HEK293 (cell line): ENCODE results near the gene COG3.

Experiments
- CTCF ChIP-seq: fragments of 450-650 bp; formaldehyde crosslinking; IDR thresholded peaks from 2 replicates; pipeline ENCODE4 v1.5.1; 2016; ENCODE audit warnings: missing biosample characterization, missing genetic modification characterization
- HOXA7 ChIP-seq: sonication (generic); formaldehyde crosslinking; IDR thresholded peaks from 2 replicates; pipeline ENCODE4 v1.8.1; 2022; ENCODE audit warnings: missing genetic modification reagents, borderline replicate concordance
- KLF16 ChIP-seq: fragments of 450-650 bp; formaldehyde crosslinking; IDR thresholded peaks from 2 replicates; pipeline ENCODE4 v1.5.1; 2017; ENCODE audit warnings: missing biosample characterization, missing genetic modification characterization
- ZFHX2 ChIP-seq: fragments of 450-650 bp; formaldehyde crosslinking; conservative IDR thresholded peaks from 2 replicates; pipeline ENCODE4 v1.5.1; 2016; ENCODE audit warnings: missing biosample characterization, missing genetic modification characterization
- ZNF248 ChIP-seq: fragments of 450-650 bp; formaldehyde crosslinking; IDR thresholded peaks from 2 replicates; pipeline ENCODE4 v1.5.1; 2017; ENCODE audit warnings: missing biosample characterization, missing genetic modification characterization
- ZNF354C ChIP-seq: fragments of 450-650 bp; formaldehyde crosslinking; IDR thresholded peaks from 2 replicates; pipeline ENCODE4 v1.5.1; 2016; ENCODE audit warnings: missing biosample characterization, missing genetic modification characterization, low read depth, borderline replicate concordance
- ZNF423 ChIP-seq: fragments of 450-650 bp; formaldehyde crosslinking; IDR thresholded peaks from 2 replicates; pipeline ENCODE4 v1.5.1; 2016; ENCODE audit warnings: missing biosample characterization, missing genetic modification characterization
- ZNF585B ChIP-seq: fragments of 450-650 bp; formaldehyde crosslinking; IDR thresholded peaks from 2 replicates; pipeline ENCODE4 v1.5.1; 2016; ENCODE audit warnings: missing biosample characterization, missing genetic modification characterization
- ZNF830 ChIP-seq: fragments of 450-650 bp; IDR thresholded peaks from 2 replicates; pipeline ENCODE4 v1.5.0; 2018; ENCODE audit warnings: missing biosample characterization, missing genetic modification characterization, low read depth, mild to moderate bottlenecking, moderate library complexity

- TF ChIP-seq CTCF (tag by site-specific recombination) (no peak), ZFHX2 (tag by site-specific recombination) (no peak), ZNF423 (tag by site-specific recombination) (no peak), ZNF354C (tag by site-specific recombination) (no peak), ZNF830 (tag by site-specific recombination) (no peak), HOXA7 (CRISPR knock-in tag) (no peak), ZNF248 (no peak), KLF16 (no peak), ZNF585B (tag by site-specific recombination) (no peak)
Measured at GRCh38 chr13:45536224-45536623, 71.5 kb downstream of the COG3 start.
